Ramos (cell line): Measurements from ENCODE around the gene PI4K2B.
"Not testable (repeated sequence)": the region's sequence is repeated elsewhere in the genome, so short reads cannot be mapped to it uniquely, and the experiment has no call there.

Experiments
- in situ Hi-C: fragments of 300-500 bp; cut with MboI; formaldehyde crosslinking; loops from one replicate; pipeline ENCODE4 v1.14.3; 2022; ENCODE audit warnings: low sequenced_read_pairs; ENCODE audit not compliant: unreplicated experiment

The PI4K2B gene

GRCh38 chr4:25233737-25234389 lies at the start of gene PI4K2B:
Gene PI4K2B (plus strand): TSS chr4:25234033. CDS start chr4:25234164, 131 bp downstream.
- in situ Hi-C loops = no loop called here

GRCh38 chr4:25184056-25184455 lies 49.8 kb upstream of the PI4K2B start:
- in situ Hi-C loops = no loop called here

GRCh38 chr4:25190407-25190806 lies 43.4 kb upstream of the PI4K2B start:
- in situ Hi-C loops = no loop called here

- in situ Hi-C loops = no loop called here
Measured at GRCh38 chr4:25198713-25199112, 35.1 kb upstream of the PI4K2B start.

GRCh38 chr4:25207997-25208396 lies 25.8 kb upstream of the PI4K2B start:
- in situ Hi-C loops = no loop called here

- in situ Hi-C loops = no loop called here
Measured at GRCh38 chr4:25209702-25210101, 24.1 kb upstream of the PI4K2B start.

GRCh38 chr4:25211721-25212120 lies 22.1 kb upstream of the PI4K2B start:
- in situ Hi-C loops = no loop called here

- in situ Hi-C loops = no loop called here
Measured at GRCh38 chr4:25212822-25213221, 21.0 kb upstream of the PI4K2B start.

GRCh38 chr4:25213347-25213979 lies 20.4 kb upstream of the PI4K2B start:
- in situ Hi-C loops = no loop called here

GRCh38 chr4:25214750-25215149 lies 19.1 kb upstream of the PI4K2B start:
- in situ Hi-C loops = not testable (repeated sequence)

- in situ Hi-C loops = no loop called here
Measured at GRCh38 chr4:25215511-25215910, 18.3 kb upstream of the PI4K2B start.

- in situ Hi-C loops = no loop called here
Measured at GRCh38 chr4:25221377-25221776, 12.5 kb upstream of the PI4K2B start.

GRCh38 chr4:25223802-25224375 lies 9.9 kb upstream of the PI4K2B start:
- in situ Hi-C loops = no loop called here

- in situ Hi-C loops = no loop called here
Measured at GRCh38 chr4:25229804-25230203, 4.0 kb upstream of the PI4K2B start.

GRCh38 chr4:25233194-25233593 lies 639 bp upstream of the PI4K2B start:
- in situ Hi-C loops = no loop called here

- in situ Hi-C loops = no loop called here
Measured at GRCh38 chr4:25234390-25235370, 847 bp downstream of the PI4K2B start.

GRCh38 chr4:25235401-25235800 lies 1.6 kb downstream of the PI4K2B start:
- in situ Hi-C loops = no loop called here

- in situ Hi-C loops = not testable (repeated sequence)
Measured at GRCh38 chr4:25236030-25236429, 2.2 kb downstream of the PI4K2B start.

GRCh38 chr4:25236971-25237370 lies 3.1 kb downstream of the PI4K2B start:
- in situ Hi-C loops = no loop called here

- in situ Hi-C loops = no loop called here
Measured at GRCh38 chr4:25238052-25238451, 4.2 kb downstream of the PI4K2B start.

- in situ Hi-C loops = not testable (repeated sequence)
Measured at GRCh38 chr4:25239528-25239927, 5.7 kb downstream of the PI4K2B start.
